BE2C (cell line): Measurements from ENCODE around the gene ROPN1L.

Experiments
- DNase-seq: peaks from one replicate; pipeline ENCODE4 v3.0.0-alpha.2; 2020
- H3K27me3 ChIP-seq: fragments of 250-450 bp; sonication (Bioruptor Pico); 2 replicates; pipeline ENCODE4 v1.5.1; 2020; ENCODE audit warnings: mild to moderate bottlenecking
- H3K36me3 ChIP-seq: fragments of 250-450 bp; sonication (Bioruptor Pico); 2 replicates; pipeline ENCODE4 v1.5.1; 2020; ENCODE audit warnings: mild to moderate bottlenecking
- H3K4me1 ChIP-seq: fragments of 250-450 bp; sonication (Bioruptor Pico); 2 replicates; pipeline ENCODE4 v1.5.1; 2020
- H3K4me3 ChIP-seq: 2 replicates; pipeline ENCODE4 v1.5.1; 2011; ENCODE audit warnings: low read depth, low read length
- H3K9me3 ChIP-seq: fragments of 250-450 bp; sonication (Bioruptor Pico); 2 replicates; pipeline ENCODE4 v1.5.1; 2020
- TF ChIP-seq, protein P1 (sequence below): IDR thresholded peaks from 2 replicates; pipeline ENCODE4 v1.5.1; 2012; ENCODE audit warnings: mild to moderate bottlenecking, low read depth, low read length

Gene ROPN1L

DNA sequence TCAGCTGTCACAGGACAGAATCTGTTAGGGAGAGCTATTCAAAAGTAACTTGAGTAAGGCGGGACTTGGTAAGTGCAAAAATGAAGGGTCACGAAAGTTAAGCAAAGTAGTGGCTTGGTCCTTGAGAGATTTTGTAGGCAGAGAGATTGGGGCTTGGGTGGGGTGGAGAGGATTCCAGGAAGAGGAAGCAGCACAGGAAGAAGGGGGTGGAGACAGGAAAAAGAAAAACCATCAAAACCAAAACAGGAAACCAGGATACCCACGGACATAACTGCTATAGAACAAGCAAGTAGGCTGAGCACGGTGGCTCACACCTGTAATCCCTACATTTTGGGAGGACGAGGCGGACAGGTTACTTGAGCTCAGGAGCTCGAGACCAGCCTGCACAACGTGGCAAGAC lies 3.7 kb downstream of the ROPN1L start:
- Histone ChIP-seq H3K9me3 (no peaks in the 10 kb centered on the region), H3K36me3 (no peaks in the 10 kb centered on the region), H3K4me3 (no peak overlapping the region), H3K4me1 (no peaks in the 10 kb centered on the region), H3K27me3 (peaks cover 9% of the 10 kb centered on the region; the same call in 1 of the 2 replicates)
- no peak for DNase-seq
- TF ChIP-seq, protein P1, sequence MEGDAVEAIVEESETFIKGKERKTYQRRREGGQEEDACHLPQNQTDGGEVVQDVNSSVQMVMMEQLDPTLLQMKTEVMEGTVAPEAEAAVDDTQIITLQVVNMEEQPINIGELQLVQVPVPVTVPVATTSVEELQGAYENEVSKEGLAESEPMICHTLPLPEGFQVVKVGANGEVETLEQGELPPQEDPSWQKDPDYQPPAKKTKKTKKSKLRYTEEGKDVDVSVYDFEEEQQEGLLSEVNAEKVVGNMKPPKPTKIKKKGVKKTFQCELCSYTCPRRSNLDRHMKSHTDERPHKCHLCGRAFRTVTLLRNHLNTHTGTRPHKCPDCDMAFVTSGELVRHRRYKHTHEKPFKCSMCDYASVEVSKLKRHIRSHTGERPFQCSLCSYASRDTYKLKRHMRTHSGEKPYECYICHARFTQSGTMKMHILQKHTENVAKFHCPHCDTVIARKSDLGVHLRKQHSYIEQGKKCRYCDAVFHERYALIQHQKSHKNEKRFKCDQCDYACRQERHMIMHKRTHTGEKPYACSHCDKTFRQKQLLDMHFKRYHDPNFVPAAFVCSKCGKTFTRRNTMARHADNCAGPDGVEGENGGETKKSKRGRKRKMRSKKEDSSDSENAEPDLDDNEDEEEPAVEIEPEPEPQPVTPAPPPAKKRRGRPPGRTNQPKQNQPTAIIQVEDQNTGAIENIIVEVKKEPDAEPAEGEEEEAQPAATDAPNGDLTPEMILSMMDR = no peak

DNA sequence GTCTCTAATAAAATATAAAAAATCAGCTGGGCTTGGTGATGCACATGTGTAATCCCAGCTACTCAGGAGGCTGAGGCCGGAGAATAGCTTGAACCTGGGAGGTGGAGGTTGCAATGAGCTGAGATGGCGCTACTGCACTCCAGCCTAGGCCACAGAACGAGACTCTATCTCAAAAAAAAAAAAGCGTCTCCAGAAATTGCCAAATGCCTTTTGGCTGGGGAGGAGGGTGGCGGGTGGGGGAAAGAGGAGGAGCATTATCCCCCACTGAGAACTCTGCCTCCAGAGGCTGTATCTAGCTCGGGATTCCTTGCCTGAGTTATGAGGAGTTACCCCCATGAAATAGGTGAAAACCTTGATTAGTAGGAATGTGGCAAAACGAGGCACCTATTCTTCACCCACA lies 4.8 kb downstream of the ROPN1L start:
- no peaks in the 10 kb centered on the region for H3K9me3 ChIP-seq
- no peaks in the 10 kb centered on the region for H3K36me3 ChIP-seq
- H3K27me3 ChIP-seq = peaks cover 9% of the 10 kb centered on the region; the same call in 1 of the 2 replicates
- H3K4me1 ChIP-seq = no peaks in the 10 kb centered on the region
- TF ChIP-seq, protein P1 = no peak
- no peak for DNase-seq
- no peak overlapping the region for H3K4me3 ChIP-seq

DNA sequence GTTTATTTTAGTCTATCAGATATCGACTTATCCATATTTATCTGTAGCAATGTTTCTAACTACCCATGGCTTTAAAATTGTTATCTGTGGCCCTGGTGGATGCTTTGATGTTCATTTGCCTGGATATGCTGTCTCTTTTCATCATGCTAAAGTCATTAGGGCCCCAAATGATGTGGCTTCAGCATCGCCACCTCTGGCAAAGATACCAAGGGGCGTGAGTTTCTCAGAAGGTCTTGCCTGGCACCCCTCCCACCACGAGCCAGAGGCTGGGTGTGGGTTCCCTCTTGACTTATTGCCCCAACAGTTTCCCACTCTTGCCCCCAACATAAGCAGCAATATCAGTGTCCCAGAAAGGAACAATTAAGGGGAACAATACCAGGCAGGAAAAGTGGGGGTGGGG lies 5.4 kb downstream of the ROPN1L start:
- peaks cover 9% of the 10 kb centered on the region; the same call in 1 of the 2 replicates for H3K27me3 ChIP-seq
- H3K9me3 ChIP-seq = no peaks in the 10 kb centered on the region
- TF ChIP-seq, protein P1 = no peak
- H3K4me3 ChIP-seq = no peak overlapping the region
- DNase-seq = no peak
- H3K36me3 ChIP-seq = no peaks in the 10 kb centered on the region
- H3K4me1 ChIP-seq = no peaks in the 10 kb centered on the region

DNA sequence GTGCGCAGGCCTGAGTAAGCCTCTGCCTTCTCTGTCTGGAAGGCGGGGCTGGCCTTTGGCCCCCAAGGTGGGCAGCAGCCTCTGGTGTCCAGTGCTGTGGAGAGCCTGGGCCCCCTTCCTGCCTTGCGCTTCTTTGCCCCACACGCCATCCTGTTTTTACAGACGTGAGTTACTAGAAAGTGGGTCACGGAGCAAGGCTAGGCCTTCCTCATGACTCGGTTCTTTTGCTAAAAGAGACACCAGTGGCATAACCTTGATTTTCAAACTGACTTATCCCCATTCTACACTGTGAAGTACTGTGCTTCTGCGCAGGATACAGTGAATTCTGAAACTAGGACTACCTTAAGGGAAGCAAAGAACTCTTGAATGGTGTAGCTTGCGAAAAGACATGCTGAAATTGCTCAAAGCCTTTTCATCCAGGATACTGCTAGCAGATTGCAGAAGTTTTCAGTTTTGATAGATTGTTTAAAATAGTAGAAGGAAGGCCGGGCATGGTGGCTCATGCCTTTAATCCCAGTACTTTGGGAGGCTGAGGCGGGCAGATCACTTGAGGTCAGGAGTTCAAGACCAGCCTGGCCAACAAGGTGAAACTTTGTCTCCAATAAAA lies 7.2 kb downstream of the ROPN1L start:
- TF ChIP-seq, protein P1 = no peak
- no peaks in the 10 kb centered on the region for H3K27me3 ChIP-seq
- H3K4me1 ChIP-seq = no peaks in the 10 kb centered on the region
- no peak for DNase-seq
- no peaks in the 10 kb centered on the region for H3K36me3 ChIP-seq
- no peaks in the 10 kb centered on the region for H3K9me3 ChIP-seq
- H3K4me3 ChIP-seq = no peak overlapping the region

DNA sequence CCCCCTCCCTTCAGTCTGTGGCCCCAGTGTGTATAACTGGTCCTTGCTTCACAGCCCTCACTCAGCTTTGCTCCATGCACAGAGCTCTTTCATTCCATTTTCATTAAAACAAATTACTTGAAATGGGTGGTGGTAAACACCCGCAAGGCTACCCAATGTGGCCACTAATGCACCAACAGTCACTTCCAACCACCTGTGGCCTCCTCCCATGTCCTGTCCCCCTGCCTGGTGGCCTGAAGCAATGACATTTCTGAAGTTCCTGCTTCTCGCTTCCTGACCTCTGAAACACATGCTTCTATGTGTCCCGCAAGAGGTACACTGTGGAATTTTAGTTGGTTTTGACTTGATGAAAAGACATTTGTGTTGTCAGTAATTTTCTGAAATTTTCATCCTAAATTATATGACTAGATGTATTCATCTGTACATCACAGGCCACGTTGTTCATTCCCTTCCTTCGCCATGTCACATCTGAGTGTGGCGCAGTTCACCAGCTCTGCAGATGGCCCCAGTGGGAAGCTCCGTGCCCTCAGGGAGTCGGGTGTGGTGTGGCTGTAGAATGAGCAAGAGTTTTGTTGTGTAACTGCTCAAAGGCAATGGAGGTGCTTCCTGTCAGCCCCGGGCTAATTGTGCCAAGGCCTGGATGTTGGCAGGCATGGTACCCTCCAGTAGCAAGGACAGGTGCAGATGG lies 9.6 kb downstream of the ROPN1L start:
- no peak for DNase-seq
- Histone ChIP-seq H3K36me3 (no peaks in the 10 kb centered on the region), H3K9me3 (no peaks in the 10 kb centered on the region), H3K4me1 (no peaks in the 10 kb centered on the region), H3K4me3 (no peak overlapping the region), H3K27me3 (no peaks in the 10 kb centered on the region)
- TF ChIP-seq, protein P1 = no peak

DNA sequence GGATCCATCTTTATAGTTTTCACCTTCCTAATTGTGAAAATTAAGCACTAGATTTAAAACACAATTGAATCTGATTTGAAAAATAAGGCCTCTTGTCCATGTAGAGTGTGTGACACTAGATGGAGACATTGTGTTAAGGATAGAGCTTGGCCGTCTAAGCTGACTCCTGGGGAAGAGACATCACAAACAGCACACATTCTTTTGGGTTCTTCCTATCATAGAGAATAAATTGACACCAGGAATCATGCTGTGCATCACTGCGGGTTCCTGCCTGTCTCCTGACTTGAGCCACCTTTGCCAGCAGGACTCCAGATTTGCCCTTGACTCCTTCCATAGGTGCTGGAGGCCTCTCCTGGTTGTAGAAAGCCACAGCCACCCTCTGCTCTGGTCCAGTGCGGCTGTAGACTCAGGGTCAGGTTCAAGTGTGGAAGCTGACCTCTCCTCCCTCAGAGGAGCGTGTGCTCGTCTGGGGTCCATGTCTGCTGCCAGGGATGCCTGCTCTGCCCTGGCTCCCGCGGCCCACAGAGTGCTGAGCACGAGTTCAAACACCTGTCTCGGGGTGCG lies 11.2 kb downstream of the ROPN1L start:
- H3K4me3 ChIP-seq = no peak overlapping the region
- peak; percentile 37 for DNase-seq
- TF ChIP-seq, protein P1 = peak; percentile 87
- no peaks in the 10 kb centered on the region for H3K36me3 ChIP-seq
- H3K4me1 ChIP-seq = peaks cover 5% of the 10 kb centered on the region
- no peaks in the 10 kb centered on the region for H3K27me3 ChIP-seq
- no peaks in the 10 kb centered on the region for H3K9me3 ChIP-seq
